HL-60/S4 treated with retinoic acid at 250 ng/mL for 4 days and 3 days (cell line): ENCODE results near the gene OR4K13.

ENCODE experiments used
- in situ Hi-C: fragments of 300-500 bp; cut with MboI; formaldehyde crosslinking; loops from 2 replicates; pipeline ENCODE4 v1.7.0; 2022; ENCODE audit warnings: low sequenced_read_pairs

Gene OR4K13, protein sequence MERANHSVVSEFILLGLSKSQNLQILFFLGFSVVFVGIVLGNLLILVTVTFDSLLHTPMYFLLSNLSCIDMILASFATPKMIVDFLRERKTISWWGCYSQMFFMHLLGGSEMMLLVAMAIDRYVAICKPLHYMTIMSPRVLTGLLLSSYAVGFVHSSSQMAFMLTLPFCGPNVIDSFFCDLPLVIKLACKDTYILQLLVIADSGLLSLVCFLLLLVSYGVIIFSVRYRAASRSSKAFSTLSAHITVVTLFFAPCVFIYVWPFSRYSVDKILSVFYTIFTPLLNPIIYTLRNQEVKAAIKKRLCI

DNA sequence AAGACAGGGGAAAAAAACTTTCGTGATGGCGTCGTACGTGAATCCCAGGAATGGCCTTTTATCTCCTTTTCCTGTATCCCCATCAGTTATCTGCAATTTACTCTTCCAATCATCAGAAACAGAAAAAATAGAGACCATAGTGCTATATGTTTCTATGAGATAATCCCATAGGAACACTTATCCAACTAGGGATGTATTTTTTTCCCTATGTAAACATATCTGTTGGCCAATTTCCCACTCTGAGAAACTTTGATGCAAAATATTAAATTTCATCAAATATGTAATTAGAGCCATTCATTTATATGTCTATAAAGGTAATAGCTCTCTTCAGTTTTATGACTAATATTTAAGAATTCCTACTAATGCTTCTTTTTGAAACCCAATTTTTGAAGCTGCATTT lies at the start of gene OR4K13:
OR4K13 (minus strand) TSS at position 101 of the 400 bp plus-strand sequence. CDS start 1,280 bp downstream, outside the sequence.
- in situ Hi-C loops = no loop called here

DNA sequence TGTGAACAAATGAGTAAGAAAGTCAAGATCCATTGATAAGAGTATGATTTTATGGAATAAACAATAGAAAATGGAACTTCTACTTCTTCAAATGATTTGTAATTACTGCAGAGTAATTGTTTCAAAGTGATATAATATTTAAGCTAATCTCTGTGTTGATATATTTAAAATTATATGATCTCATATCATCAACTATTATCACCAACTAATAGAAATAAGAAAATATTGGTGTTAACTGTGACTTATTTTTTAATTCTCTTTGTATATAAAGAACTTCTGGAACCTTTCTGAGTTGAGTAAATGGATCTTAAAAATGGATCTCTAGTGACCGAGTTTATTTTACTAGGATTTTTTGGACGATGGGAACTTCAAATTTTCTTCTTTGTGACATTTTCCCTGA lies 23.9 kb upstream of the OR4K13 start, which contains the start of gene OR4L1:
OR4L1 (plus strand) TSS at position 301 of the 400 bp plus-strand sequence; CDS start at position 301, 0 bp downstream.
- in situ Hi-C loops = no loop called here

DNA sequence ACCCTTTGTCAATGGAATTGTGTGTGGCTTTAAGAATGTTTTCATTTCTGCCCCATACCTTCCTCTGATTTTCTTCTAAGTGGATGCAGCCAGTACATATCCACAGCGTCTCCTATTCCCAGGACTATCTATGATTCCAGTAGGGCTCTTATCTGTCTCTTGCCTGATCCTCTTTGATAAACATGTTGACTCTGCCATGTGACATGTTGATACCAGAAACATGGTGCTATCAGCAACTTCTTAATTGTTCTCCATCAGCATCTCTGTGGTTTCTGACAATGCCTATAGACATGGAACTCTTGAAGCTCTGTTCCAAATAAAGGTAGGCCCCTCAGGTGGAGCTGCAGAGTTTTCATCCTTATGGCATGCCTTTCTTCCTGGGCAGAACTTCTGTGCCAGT lies 12.4 kb upstream of the OR4K13 start:
- in situ Hi-C loops = no loop called here

DNA sequence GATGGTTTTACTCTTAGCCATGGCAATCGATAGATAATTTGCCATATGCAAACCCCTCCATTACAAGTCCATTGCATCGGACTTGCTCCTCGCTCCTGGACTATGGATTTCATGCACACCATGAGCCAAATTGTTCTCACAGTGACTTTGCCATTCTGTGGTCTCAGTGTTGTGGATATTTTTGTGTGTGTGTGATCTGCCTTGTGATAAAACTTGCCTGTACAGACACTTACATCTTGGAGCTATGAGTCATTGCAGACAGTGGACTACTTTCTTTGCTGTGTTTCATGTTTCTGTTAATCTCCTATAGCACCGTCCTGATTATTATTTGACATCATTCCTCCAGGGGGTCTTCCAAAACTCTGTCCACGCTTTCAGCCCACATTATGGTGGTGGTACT lies 8.4 kb upstream of the OR4K13 start:
- in situ Hi-C loops = no loop called here

DNA sequence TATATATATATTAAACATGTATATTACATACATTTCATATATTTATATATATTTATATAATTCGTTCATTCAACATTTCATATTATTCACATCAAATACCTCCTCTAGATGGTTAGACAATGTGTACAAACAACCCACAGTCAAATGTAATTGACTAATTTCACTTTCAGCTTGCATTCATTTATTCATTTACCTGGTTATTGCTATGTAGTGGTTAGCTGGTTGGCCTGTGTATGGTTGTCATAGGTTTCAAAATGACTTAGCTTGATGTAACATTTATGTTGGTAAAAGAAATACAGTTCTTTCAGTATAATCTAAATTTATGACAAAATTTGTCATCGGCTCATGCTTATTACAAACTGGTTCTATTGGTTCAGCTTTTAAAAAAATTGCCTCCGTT lies 389 bp downstream of the OR4K13 start:
- in situ Hi-C loops = no loop called here

DNA sequence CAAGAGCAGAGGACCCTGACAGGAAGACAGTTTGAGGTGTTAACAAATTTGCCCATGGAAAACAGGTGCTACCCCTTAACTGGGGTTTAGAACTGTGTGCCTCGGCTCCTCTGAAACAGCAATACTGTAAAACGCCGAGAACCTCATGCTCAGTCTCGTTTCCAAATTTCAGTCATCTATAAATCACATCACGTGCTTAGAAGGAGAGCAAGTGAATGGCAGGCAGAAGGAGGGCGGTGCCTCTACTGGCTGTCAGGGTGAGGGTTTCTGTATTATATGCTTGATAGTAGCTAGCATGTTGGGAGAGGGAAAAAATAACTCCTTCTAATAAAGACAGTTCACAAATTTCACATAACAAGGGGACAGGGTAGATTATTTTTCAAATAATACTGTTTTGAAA lies 4.8 kb downstream of the OR4K13 start:
- in situ Hi-C loops = no loop called here

DNA sequence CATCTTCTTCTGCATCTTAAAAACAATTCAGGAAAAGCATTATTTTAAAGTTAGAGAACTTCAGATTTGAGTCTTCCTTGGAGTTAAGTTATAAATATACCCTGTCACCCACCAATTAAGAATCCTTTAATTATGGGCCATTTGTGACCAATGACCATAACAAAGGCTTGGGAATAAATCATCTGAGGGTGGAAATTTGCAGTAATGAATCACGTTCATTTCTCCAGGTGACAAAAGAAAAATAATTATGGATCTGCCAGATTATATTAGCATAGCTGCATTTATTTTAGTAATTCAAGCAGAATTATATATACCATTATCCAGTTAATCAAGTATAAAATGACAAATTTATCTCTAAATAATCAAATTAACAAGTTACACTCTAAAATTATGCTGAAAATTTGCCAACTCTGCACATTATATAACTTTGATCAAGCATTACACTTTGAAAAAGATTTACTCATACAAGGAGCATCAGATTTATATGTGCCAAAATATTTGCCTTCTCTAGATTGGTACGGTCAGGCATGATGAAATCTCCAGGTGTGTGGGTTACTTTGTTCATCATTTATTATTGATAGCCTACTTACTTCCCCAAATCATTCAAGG lies 16.5 kb downstream of the OR4K13 start, which contains the start of gene OR4K14:
OR4K14 (minus strand) TSS at position 51 of the 609 bp plus-strand sequence. CDS start 4,114 bp downstream, outside the sequence.
- in situ Hi-C loops = no loop called here

DNA sequence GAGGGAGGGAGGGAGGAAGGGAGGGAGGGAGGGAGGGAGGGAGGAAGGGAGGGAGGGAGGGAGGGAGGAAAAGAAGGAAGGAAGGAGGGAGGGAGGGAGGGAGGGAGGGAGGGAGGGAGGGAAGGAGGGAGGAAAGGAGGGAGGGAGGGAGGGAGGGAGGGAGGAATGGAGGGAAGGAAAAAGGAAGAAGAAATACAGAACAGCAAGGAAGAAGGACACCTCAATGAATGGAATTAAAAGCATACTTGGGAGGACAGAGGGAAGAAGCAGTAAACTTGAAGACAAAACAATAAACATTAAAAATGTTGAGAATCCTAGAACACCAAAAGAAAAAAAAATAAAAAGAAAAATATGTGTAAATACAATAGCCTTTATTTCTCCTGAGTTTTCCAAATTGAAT lies 27.7 kb downstream of the OR4K13 start:
- in situ Hi-C loops = no loop called here

DNA sequence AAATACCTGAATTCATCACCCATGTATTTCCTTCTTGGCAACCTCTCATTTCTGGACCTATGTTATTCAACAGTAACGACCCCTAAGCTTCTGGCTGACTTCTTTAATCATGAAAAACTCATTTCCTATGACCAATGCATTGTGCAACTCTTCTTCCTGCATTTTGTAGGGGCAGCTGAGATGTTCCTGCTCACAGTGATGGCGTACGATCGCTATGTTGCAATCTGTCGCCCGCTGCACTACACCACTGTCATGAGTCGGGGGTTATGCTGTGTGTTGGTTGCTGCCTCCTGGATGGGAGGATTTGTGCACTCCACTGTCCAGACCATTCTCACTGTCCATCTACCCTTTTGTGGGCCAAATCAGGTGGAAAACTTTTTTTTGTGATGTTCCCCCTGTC lies 33.5 kb downstream of the OR4K13 start:
- in situ Hi-C loops = no loop called here

DNA sequence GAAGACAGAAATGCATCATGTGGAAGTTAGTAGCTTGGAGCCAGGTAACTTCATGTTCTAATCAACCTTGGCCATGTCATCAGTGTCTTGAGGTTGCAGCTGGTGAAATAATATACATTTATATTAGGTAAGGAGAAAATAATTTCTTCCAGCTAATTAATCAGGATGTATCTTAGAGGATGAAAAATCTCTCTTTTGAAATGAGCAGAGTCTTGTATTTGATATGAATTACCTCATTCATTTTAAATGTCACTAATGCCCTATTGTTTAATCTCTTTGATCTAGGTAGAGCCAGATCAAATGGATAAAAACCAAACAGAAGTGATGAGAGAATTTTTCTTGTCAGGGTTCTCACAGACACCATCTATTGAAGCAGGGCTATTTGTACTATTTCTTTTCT lies 34.0 kb downstream of the OR4K13 start, which contains the start of gene OR4Q2:
OR4Q2 (plus strand) TSS at position 301 of the 400 bp plus-strand sequence.
- in situ Hi-C loops = no loop called here

DNA sequence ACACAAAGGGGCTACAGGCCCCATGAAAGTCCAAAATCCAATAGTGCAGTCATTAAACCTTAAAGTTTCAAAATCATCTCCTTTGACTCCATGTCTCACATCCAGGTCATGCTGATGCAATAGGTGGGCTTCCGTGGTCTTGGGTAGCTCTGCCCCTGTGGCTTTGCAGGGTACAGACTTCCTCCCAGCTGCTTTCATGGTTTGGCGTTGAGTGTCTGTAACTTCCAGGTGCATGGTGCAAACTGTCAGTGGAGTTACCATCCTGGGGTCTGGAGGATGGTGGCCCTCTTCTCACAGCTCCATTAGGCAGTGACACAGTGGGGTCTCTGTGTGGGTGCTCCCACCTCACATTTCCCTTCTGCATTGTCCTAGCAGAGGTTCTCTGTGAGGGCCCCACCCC lies 42.4 kb downstream of the OR4K13 start:
- in situ Hi-C loops = no loop called here
